22Rv1 (cell line): ENCODE data around the gene CITED4.

Source experiments
- H3K27ac ChIP-seq: fragments of 450-650 bp; 2 replicates; pipeline ENCODE4 v1.5.1; 2017
- ZFX ChIP-seq: fragments of 450-650 bp; IDR thresholded peaks from 2 replicates; pipeline ENCODE4 v1.6.1; 2017; ENCODE audit warnings: antibody characterized with exemption, borderline replicate concordance
- TF ChIP-seq, protein P1 (sequence below): fragments of 450-650 bp; IDR thresholded peaks from 2 replicates; pipeline ENCODE4 v1.5.1; 2017; ENCODE audit warnings: mild to moderate bottlenecking

The CITED4 gene

DNA sequence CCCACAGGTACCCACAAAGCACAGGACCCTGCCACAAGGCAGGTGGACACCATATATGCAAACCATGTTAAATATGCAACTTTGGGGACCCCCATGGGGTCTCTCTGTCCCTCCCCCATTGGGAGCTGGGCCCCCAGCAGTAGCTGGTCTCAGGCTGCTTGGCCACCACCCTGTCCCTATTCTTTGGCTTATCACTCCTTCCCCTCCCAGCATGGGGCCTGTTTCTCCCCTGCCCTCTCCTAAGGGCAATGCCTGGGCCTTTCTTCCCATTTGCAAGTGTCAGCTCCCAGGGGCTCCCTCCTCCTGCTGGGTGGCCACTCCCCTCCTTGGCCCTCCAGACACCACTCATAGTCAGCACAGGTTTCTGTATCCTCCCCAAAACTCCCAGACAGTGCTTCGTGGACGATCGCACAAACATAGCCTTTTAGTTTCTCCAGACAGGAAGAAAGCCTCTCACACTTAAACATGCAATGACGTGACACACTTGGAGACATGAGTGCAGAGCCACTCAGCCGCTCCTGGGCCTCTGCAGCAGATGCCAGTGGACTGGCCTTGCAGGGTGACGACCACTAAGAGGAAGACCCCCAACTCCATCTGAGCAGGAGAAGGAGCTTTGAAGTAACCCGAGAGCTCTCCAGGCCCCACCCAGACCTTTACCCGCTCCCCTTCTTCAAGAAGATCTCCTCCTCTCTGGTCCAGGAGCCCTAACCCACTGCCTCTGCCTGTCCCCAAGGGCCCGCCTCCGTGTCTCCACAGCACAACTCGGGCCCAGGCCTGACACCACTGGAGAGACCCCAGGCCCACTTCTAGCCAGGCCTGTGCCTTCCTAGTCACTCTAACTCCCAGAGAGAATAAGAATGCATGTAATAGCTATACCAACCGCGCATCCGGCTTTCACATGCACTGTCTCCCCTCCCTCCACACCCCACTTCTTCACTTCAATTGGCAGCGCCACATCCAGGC, 22.9 kb downstream of the CITED4 start:
- H3K27ac ChIP-seq: no peak overlapping the region
- no peak for TF ChIP-seq ZFX
- TF ChIP-seq, protein P1, sequence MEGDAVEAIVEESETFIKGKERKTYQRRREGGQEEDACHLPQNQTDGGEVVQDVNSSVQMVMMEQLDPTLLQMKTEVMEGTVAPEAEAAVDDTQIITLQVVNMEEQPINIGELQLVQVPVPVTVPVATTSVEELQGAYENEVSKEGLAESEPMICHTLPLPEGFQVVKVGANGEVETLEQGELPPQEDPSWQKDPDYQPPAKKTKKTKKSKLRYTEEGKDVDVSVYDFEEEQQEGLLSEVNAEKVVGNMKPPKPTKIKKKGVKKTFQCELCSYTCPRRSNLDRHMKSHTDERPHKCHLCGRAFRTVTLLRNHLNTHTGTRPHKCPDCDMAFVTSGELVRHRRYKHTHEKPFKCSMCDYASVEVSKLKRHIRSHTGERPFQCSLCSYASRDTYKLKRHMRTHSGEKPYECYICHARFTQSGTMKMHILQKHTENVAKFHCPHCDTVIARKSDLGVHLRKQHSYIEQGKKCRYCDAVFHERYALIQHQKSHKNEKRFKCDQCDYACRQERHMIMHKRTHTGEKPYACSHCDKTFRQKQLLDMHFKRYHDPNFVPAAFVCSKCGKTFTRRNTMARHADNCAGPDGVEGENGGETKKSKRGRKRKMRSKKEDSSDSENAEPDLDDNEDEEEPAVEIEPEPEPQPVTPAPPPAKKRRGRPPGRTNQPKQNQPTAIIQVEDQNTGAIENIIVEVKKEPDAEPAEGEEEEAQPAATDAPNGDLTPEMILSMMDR: no peak

DNA sequence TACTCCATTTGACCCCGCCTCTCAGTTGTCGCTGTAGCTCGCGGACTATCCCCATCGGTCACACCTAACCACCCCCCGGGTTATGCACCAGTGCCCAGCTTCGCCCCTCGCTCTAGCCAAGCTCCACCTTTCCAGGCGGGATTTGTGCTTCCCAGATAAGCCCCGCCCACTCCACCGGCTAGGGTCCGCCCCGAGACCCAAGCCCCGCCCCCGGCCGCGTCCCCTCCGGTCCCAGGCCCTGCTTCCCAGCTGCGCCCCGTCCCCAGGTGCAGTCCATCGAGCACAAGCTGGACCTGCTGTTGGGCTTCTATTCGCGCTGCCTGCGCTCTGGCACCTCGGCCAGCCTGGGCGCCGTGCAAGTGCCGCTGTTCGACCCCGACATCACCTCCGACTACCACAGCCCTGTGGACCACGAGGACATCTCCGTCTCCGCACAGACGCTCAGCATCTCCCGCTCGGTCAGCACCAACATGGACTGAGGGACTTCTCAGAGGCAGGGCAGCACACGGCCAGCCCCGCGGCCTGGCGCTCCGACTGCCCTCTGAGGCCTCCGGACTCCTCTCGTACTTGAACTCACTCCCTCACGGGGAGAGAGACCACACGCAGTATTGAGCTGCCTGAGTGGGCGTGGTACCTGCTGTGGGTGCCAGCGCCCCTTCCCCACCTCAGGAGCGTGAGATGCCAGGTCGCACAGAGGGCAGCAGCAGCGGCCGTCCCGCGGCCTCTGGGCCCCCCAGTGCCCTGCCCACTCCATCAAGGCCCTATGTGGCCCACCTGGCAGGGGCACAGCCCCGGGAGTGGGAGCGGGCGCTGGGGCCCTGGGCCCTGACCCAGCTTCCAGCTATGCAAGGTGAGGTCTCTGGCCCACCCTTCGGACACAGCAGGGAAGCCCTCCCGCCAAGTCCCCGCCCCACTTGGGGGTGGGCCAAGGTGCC, 23.9 kb downstream of the CITED4 start:
- TF ChIP-seq ZFX: no peak
- TF ChIP-seq, protein P1: no peak
- no peak overlapping the region for H3K27ac ChIP-seq

DNA sequence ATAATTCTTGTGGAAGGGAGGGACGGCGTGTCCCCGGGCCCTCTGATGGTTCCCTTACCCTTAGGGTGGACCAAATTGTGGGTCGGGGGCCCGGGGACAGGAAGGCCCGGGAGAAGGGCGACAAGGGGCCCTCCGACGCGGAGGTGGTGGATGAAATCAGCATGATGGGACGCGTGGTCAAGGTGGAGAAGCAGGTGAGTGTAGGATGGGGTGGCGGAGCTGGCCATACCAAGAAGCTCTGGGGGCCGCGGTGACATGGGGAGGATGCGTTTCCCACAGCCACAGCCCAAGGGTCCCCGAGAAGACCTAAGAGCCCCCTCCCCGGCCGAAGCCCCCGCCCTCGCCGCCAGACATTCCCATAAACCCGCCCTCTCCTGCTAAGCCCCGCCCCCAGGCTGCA, 24.6 kb downstream of the CITED4 start:
- TF ChIP-seq ZFX: no peak
- TF ChIP-seq, protein P1: no peak
- H3K27ac ChIP-seq: no peak overlapping the region

DNA sequence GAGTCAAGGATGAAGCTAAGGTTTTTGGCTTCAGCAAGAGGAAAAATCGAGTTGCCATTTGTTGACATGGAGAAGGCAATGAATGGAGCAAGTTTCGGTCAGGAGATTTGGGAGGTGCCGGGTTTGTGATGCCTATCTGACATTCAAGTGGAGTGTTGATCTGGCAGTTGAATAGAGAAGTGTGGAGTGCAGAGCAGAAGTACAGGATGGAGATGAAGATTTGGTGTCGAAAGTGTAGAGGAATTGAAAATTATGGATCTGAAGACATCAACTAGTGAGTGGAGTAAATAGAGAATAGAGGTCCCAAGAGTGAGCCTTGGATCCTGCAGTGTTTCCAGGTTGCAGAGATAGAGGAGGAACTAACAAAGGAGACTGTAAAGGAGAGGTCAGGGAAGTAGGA, 25.9 kb downstream of the CITED4 start:
- no peak for TF ChIP-seq ZFX
- TF ChIP-seq, protein P1: no peak
- H3K27ac ChIP-seq: no peak overlapping the region

DNA sequence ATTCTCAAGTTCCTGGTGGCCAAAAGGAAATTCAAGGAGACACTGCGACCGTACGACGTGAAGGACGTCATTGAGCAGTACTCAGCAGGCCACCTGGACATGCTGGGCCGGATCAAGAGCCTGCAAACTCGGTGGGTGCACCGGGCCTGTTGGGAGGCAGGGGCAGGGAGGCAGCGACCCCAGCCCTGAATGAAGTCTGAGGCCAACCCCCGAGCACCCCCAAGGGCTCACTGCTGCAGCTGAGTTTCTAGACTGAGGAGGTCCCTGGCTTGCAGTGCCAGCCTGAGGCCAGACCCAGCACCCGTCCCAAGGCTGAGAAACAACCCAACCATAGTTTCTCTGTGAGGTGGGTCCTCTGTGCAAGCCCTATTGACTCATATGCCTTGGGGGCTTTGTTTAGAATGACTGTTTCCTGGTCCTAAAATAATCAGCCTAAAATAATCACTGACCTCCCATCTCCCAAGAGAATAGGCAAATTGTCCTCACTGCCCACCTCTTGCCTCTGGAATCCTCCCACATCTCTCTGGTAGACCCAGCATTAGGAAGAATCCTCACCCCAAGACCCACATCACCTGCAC, 27.1 kb downstream of the CITED4 start:
- H3K27ac ChIP-seq: no peak overlapping the region
- no peak for TF ChIP-seq ZFX

DNA sequence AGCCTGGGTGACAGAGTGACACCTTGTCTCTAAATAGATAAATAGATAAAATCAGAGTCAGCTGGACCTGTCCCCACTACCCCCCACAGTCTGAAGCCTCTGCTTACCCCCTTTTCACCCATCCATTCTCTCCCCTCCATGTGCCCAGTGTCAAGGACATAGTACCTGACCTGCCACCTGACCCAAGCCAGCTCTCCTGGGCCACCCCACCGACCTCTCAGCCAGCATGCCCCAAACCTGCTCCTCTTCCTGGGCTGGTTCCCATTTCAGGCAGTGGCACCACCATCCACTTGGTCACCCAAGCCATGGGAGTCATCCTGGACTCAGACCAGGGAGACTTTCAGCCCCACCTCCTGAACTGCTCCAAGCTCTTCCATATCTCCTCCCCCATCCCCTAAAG, 28.2 kb downstream of the CITED4 start:
- H3K27ac ChIP-seq: no peak overlapping the region
- no peak for TF ChIP-seq ZFX
- TF ChIP-seq, protein P1: no peak

DNA sequence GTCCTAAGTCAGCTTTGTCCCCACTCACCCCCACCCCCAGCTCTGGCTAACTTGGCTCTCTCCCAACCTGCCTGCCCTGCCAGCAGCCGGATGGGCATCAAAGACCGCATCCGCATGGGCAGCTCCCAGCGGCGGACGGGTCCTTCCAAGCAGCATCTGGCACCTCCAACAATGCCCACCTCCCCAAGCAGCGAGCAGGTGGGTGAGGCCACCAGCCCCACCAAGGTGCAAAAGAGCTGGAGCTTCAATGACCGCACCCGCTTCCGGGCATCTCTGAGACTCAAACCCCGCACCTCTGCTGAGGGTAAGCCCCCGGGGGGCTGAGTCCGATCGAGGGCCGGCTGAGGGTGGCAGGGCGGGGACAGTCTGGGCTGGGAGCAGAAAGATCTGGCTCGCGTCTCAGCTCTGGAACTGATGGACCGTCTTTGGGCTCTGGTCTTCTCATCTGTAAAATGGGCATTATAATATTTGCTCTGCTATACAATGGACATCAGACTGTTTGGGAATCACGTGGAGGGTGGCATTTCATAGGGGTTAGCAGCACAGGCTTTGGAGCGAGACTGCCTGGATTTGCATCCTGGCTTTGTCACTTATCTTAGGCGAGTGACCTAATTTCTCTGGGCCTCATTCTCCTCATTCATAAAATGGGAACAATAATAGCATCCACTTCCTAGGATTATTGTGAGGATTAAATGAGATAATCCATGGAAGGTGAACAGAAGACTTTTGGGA, 31.0 kb downstream of the CITED4 start:
- H3K27ac ChIP-seq: no peak overlapping the region
- TF ChIP-seq, protein P1: no peak
- TF ChIP-seq ZFX: no peak
